Fibroblast of lung (primary cell): Measurements from ENCODE around the gene SMCHD1. TPM values are rescaled to one million over a fixed set of nuclear protein-coding genes. Genes with fewer than 3 reads are reported as not detected.

Experiments used
- DNase-seq, 2 donors: peaks; one replicate each; pipeline versions ENCODE4 v3.0.0 to v3.0.0-alpha.2; 2010; ENCODE audit warnings: low read depth in 2 of 2
- H2AFZ ChIP-seq: 2 replicates; pipeline ENCODE4 v1.5.1; 2012; ENCODE audit warnings: low read length, control low read depth, inconsistent platforms
- H3K27ac ChIP-seq: 2 replicates; pipeline ENCODE4 v1.5.1; 2011; ENCODE audit warnings: low read length, control low read depth; ENCODE audit not compliant: insufficient read depth
- H3K27me3 ChIP-seq: 2 replicates; pipeline ENCODE4 v1.5.1; 2011; ENCODE audit warnings: mild to moderate bottlenecking, low read length; ENCODE audit not compliant: control insufficient read depth, insufficient read depth
- H3K36me3 ChIP-seq: 2 replicates; pipeline ENCODE4 v1.5.1; 2011; ENCODE audit warnings: low read length; ENCODE audit not compliant: control insufficient read depth, insufficient read depth
- H3K4me1 ChIP-seq: 2 replicates; pipeline ENCODE4 v1.5.1; 2011; ENCODE audit warnings: low read length; ENCODE audit not compliant: control insufficient read depth, insufficient read depth; ENCODE audit errors: extremely low read depth
- H3K4me2 ChIP-seq: 2 replicates; pipeline ENCODE4 v1.5.1; 2011; ENCODE audit warnings: low read length, control low read depth; ENCODE audit not compliant: insufficient read depth; ENCODE audit errors: extremely low read depth
- H3K4me3 ChIP-seq, 4 experiments: fragments of 200-600 bp in 1 of 4; sonication (generic) in 1 of 4; replicated peaks in 1 of 4; 2 replicates each; pipeline ENCODE4 v1.5.1; 2011 to 2016; ENCODE audit warnings: low read length in 4 of 4, low read depth in 3 of 4, mild to moderate bottlenecking in 3 of 4, control low read depth in 2 of 4, inconsistent platforms in 1 of 4, mixed read lengths in 1 of 4; ENCODE audit not compliant: insufficient read depth in 1 of 4; ENCODE audit errors: control extremely low read depth in 1 of 4
- H3K79me2 ChIP-seq: 2 replicates; pipeline ENCODE4 v1.5.1; 2012; ENCODE audit warnings: mild to moderate bottlenecking, low read length, inconsistent platforms; ENCODE audit not compliant: control insufficient read depth, insufficient read depth
- H3K9ac ChIP-seq: 2 replicates; pipeline ENCODE4 v1.5.1; 2011; ENCODE audit warnings: mild to moderate bottlenecking, low read length, control low read depth; ENCODE audit not compliant: insufficient read depth
- H3K9me3 ChIP-seq: 2 replicates; pipeline ENCODE4 v1.5.1; 2012; ENCODE audit warnings: low read depth, low read length; ENCODE audit not compliant: control insufficient read depth, insufficient read depth
- H4K20me1 ChIP-seq: 2 replicates; pipeline ENCODE4 v1.5.1; 2011; ENCODE audit warnings: low read length; ENCODE audit not compliant: control insufficient read depth, insufficient read depth; ENCODE audit errors: extremely low read depth
- EZH2 ChIP-seq: IDR thresholded peaks from 2 replicates; pipeline ENCODE4 v1.5.1; 2012; ENCODE audit warnings: low read length, control low read depth, mild to moderate bottlenecking; ENCODE audit errors: missing control alignments
- polyA plus RNA-seq, 2 donors: library from polyadenylated mRNA; depleted of rRNA in 1 of 2; stranded (reverse) in 1 of 2; unstranded in 1 of 2; fragments of >200 nt; gene quantifications; 2 replicates each; pipeline ENCODE4 v1.2.1, GENCODE V29; 2011 to 2012; ENCODE audit warnings: missing spikeins in 1 of 2
- total RNA-seq: library from RNA; depleted of rRNA; stranded (reverse); fragments of >200 nt; gene quantifications from 2 replicates; pipeline ENCODE4 v1.2.1, GENCODE V29; 2014
- TF ChIP-seq, protein P1 (sequence below), 2 donors: IDR thresholded peaks in 1 of 2; conservative IDR thresholded peaks in 1 of 2; 1 replicate in 1 of 2; 2 replicates in 1 of 2; pipeline ENCODE4 v1.5.1; 2011 to 2012; ENCODE audit warnings: low read length in 2 of 2, control low read depth in 1 of 2, inconsistent platforms in 1 of 2, low read depth in 1 of 2, mild to moderate bottlenecking in 1 of 2

Gene SMCHD1
- total and polyA plus RNA-seq, 2 donors (not counting 1 experiment from before 2014, with no cell fraction given), result 19.6 to 96.1 TPM

DNA sequence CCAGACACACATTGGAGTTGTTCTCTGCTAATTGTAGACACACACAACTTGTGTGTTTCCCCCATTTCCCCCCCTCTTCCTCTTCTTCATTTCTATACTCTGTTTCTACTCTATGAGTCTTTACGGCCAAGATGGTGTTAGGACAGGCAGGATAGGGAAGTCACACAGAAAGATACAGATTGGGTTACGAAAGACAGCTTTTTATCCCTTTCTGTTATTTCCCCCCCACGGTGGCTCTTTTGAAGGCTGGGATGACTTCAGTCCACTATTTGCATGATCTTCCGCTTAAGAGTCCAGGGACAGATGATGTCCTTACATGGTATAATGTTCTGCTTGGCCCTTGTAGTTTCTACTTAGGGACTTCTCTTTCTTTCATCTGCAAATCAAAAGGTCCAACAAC is 189.6 kb downstream of the SMCHD1 start:
- Histone ChIP-seq H3K27ac (no peak overlapping the region), H3K79me2 (no peaks in the 10 kb centered on the region), H3K9me3 (no peaks in the 10 kb centered on the region), H3K4me1 (peaks cover 4% of the 10 kb centered on the region), H3K36me3 (no peaks in the 10 kb centered on the region), H4K20me1 (no peaks in the 10 kb centered on the region), H3K27me3 (peaks cover 34% of the 10 kb centered on the region), H2AFZ (no peak overlapping the region), H3K9ac (no peak overlapping the region), H3K4me2 (no peak overlapping the region), H3K4me3 (no peak overlapping the region)
- no peak for DNase-seq
- no peak for TF ChIP-seq EZH2
- TF ChIP-seq, protein P1, sequence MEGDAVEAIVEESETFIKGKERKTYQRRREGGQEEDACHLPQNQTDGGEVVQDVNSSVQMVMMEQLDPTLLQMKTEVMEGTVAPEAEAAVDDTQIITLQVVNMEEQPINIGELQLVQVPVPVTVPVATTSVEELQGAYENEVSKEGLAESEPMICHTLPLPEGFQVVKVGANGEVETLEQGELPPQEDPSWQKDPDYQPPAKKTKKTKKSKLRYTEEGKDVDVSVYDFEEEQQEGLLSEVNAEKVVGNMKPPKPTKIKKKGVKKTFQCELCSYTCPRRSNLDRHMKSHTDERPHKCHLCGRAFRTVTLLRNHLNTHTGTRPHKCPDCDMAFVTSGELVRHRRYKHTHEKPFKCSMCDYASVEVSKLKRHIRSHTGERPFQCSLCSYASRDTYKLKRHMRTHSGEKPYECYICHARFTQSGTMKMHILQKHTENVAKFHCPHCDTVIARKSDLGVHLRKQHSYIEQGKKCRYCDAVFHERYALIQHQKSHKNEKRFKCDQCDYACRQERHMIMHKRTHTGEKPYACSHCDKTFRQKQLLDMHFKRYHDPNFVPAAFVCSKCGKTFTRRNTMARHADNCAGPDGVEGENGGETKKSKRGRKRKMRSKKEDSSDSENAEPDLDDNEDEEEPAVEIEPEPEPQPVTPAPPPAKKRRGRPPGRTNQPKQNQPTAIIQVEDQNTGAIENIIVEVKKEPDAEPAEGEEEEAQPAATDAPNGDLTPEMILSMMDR (conservative IDR thresholded peaks at IDR 0.05 in 1 of 2, IDR thresholded peaks at IDR 0.05 in 1 of 2; ENCODE audit: low read depth in 1 of 2, low read length in 2 of 2), result no peak

DNA sequence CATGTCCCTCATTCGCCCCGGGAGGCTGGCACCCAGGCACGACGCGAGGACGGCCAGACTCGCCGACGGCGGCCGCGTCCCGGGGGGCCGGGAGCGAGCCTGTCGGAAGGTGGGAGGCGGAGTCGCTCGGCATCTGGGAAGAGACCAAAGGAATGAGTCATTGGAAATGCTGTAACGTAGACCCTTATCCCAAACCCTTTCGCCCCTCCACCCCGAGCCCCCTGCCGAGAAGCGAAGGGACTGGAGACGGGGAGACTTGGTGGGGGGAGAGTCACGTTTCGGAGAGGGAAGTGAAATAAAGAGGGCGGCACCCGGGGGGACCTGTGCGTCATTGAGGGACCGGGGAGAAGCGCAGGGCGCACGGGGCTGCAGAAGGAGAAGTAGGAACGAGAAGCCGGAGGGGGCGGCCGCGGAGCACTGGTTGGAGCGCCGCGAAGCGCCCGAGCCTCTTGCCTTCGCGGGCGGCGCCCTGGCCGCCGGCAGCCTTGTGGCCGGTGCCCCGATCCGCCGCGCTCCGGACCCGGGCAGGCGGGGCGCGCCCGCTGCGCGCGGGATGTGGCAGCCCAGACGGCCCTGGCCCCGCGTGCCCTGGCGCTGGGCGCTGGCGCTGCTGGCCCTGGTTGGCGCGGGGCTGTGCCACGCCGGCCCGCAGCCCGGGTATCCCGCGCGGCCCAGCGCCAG is 191.2 kb downstream of the SMCHD1 start, which contains the start of gene EMILIN2:
Gene EMILIN2, plus strand, starts transcription at position 371 of the 681 bp plus-strand sequence. Its CDS starts 183 bp downstream, at position 554.
- H3K4me3 ChIP-seq, result peak within 1 kb of the TSS; percentile 45 to 58 (median 54)
- no peaks in the 10 kb centered on the region for H3K9me3 ChIP-seq
- H3K4me1 ChIP-seq, result peaks cover 4% of the 10 kb centered on the region
- peaks cover 34% of the 10 kb centered on the region for H3K27me3 ChIP-seq
- peak; percentile 41 to 56 for DNase-seq
- no peaks in the 10 kb centered on the region for H3K36me3 ChIP-seq
- H2AFZ ChIP-seq, result peak within 1 kb of the TSS; percentile 73
- TF ChIP-seq, protein P1 (conservative IDR thresholded peaks at IDR 0.05 in 1 of 2, IDR thresholded peaks at IDR 0.05 in 1 of 2; ENCODE audit: low read depth in 1 of 2, low read length in 2 of 2), result no peak
- no peak for TF ChIP-seq EZH2
- H4K20me1 ChIP-seq, result no peaks in the 10 kb centered on the region
- H3K9ac ChIP-seq, result peak within 1 kb of the TSS; percentile 65
- no peaks in the 10 kb centered on the region for H3K79me2 ChIP-seq
- H3K4me2 ChIP-seq, result peak within 1 kb of the TSS; percentile 90
- H3K27ac ChIP-seq, result no peak within 1 kb of the TSS

DNA sequence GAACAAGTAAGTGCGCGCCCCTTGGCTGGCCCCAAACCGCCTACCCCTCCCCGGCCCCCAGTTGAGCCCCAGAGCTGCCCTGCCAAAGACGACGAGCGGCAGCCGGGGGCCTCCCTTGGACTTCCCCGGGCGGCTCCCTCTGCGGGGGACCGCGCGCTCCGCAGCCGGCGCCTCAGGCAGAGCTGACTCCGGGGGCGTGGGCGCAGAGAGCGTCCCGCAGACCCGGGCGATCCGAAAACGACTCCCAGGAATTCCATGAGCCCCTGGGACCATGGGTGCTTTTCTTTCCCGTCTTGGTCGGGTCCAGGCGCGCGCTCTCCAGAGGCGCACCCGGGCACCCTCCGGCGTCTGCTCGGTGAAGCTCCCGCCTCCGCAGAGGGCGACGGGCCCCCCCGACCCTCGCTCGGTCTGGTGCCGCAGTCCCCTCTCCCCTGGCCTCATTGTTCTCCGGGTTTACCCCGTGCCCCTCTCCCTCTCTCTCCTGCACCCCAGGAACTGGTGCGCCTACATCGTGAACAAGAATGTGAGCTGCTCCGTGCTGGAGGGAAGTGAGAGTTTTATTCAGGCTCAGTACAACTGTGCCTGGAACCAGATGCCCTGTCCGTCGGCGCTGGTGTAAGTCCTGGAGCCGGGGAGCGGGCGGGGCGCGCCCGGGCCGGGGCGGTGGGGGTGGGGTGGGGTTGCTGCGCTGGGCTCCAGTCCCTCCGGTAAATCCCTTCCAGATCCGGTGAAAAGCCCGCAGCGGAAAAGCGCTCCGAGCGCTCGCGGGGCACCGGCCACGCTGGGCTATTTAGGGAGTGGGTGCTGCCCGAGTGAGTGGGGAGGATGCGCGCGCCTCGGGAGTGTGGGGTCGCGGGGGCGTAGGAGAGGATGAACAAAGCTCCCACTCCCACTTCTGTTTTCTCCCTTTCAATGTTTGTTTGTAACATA is 192.1 kb downstream of the SMCHD1 start:
- peak; percentile 27 to 53 for DNase-seq
- Histone ChIP-seq H2AFZ (peak overlapping the region; percentile 30), H3K36me3 (no peaks in the 10 kb centered on the region), H3K79me2 (no peaks in the 10 kb centered on the region), H3K27ac (no peak overlapping the region), H3K9me3 (no peaks in the 10 kb centered on the region), H3K4me1 (peaks cover 4% of the 10 kb centered on the region), H4K20me1 (no peaks in the 10 kb centered on the region), H3K4me2 (peak overlapping the region; percentile 88), H3K4me3 (peak overlapping the region; percentile 40 to 57 (median 47)), H3K9ac (peak overlapping the region; percentile 65), H3K27me3 (peaks cover 37% of the 10 kb centered on the region)
- TF ChIP-seq EZH2, result peak; percentile 70
- TF ChIP-seq, protein P1 (conservative IDR thresholded peaks at IDR 0.05 in 1 of 2, IDR thresholded peaks at IDR 0.05 in 1 of 2; ENCODE audit: low read depth in 1 of 2, low read length in 2 of 2), result no peak
